ENCODE data around the gene PFN1. TPM values are rescaled to one million over a fixed set of nuclear protein-coding genes. Genes with fewer than 3 reads are reported as not detected.

Gene PFN1
- total RNA-seq, 2 experiments from 2014 or later = 1,726 to 1,759 TPM

DNA sequence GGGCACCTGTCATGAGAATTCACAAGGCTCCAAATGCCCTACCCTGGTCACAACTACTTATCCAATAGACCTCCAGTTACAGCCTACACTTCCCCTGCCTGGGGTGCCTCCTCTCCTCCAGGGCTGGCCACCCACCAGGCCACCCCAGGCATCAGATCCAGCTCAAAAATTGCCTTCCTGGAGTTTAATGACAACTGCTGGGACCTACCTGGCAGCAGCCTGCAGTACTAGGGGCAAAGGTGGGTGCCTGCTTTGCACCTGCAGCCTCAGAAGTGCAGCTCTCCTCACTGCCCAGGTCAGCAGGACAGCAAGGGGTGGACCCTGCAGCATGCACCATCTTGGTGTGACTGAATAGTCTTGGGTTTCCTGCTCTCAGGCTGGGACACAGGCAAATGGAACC is 12.7 kb downstream of the PFN1 start:
- intact Hi-C loops (cut with micrococcal nuclease) = no loop called here
- H3K9me3 Mint-ChIP-seq = no peaks in the 10 kb centered on the region
- ATAC-seq (no peak), DNase-seq (no peak)
- H3K36me3 Mint-ChIP-seq (ENCODE audit: low read depth) = peaks cover 46% of the 10 kb centered on the region
- no peak overlapping the region for H3K4me3 Mint-ChIP-seq
- H3K27ac Mint-ChIP-seq = no peak overlapping the region
- TF ChIP-seq, protein P1, sequence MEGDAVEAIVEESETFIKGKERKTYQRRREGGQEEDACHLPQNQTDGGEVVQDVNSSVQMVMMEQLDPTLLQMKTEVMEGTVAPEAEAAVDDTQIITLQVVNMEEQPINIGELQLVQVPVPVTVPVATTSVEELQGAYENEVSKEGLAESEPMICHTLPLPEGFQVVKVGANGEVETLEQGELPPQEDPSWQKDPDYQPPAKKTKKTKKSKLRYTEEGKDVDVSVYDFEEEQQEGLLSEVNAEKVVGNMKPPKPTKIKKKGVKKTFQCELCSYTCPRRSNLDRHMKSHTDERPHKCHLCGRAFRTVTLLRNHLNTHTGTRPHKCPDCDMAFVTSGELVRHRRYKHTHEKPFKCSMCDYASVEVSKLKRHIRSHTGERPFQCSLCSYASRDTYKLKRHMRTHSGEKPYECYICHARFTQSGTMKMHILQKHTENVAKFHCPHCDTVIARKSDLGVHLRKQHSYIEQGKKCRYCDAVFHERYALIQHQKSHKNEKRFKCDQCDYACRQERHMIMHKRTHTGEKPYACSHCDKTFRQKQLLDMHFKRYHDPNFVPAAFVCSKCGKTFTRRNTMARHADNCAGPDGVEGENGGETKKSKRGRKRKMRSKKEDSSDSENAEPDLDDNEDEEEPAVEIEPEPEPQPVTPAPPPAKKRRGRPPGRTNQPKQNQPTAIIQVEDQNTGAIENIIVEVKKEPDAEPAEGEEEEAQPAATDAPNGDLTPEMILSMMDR (IDR thresholded peaks at IDR 0.05) = no peak
- ChIA-PET CTCF (interaction anchor here (1.4 kb wide), 1 partner anchor 12 kb away, joined by 3 read pairs; no protein-coding TSS in a partner anchor), POLR2A (interaction anchor here (1.5 to 5.8 kb wide), 3 partner anchors 10 to 16 kb away, joined by 5 to 19 read pairs (median 9); no protein-coding TSS in a partner anchor)
- peaks cover 33% of the 10 kb centered on the region for H3K4me1 Mint-ChIP-seq (ENCODE audit: low read depth)
- no peaks in the 10 kb centered on the region for H3K27me3 Mint-ChIP-seq

DNA sequence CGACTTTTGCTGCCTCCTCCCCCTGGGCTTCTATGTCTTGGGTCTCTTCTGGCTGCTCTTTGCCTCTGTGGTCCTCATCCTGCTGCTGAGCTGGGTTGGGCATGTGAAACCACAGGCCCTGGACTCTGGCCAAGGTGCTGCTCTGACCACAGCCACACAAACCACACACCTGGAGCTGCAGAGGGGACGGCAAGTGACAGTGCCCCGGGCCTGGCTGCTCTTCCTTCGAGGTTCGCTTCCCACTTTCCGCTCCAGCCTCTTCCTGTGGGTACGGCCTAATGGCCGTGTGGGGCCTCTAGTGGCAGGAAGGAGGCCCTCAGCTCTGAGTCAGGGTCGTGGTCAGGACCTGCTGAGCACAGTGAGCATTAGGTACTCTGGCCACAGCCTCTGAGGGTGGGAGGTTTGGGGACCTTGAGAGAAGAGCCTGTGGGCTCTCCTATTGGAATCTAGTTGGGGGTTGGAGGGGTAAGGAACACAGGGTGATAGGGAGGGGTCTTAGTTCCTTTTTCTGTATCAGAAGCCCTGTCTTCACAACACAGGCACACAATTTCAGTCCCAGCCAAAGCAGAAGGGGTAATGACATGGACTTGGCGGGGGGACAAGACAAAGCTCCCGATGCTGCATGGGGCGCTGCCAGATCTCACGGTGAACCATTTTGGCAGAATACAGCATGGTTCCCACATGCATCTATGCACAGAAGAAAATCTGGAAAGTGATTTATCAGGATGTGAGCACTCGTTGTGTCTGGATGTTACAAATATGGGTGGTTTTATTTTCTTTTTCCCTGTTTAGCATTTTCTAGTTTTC is 14.0 kb downstream of the PFN1 start:
- H3K27ac Mint-ChIP-seq = no peak overlapping the region
- H3K27me3 Mint-ChIP-seq = no peaks in the 10 kb centered on the region
- intact Hi-C loops (cut with micrococcal nuclease) = no loop called here
- peak; percentile 48 for ATAC-seq
- no peak overlapping the region for H3K4me3 Mint-ChIP-seq
- TF ChIP-seq, protein P1 (IDR thresholded peaks at IDR 0.05) = peak; percentile 24
- peaks cover 41% of the 10 kb centered on the region for H3K36me3 Mint-ChIP-seq (ENCODE audit: low read depth)
- DNase-seq = peak; percentile 38
- ChIA-PET CTCF (interaction anchor here (1.3 to 1.4 kb wide), 3 partner anchors 11 to 31 kb away, joined by 3 to 6 read pairs (median 6); partner anchors contain the start of gene CHRNE), POLR2A (interaction anchor here (1.1 to 1.6 kb wide), 4 partner anchors 8 to 33 kb away, joined by 3 to 5 read pairs (median 4); partner anchors contain the start of genes PFN1 and SPAG7)
- peaks cover 33% of the 10 kb centered on the region for H3K4me1 Mint-ChIP-seq (ENCODE audit: low read depth)
- H3K9me3 Mint-ChIP-seq = no peaks in the 10 kb centered on the region

DNA sequence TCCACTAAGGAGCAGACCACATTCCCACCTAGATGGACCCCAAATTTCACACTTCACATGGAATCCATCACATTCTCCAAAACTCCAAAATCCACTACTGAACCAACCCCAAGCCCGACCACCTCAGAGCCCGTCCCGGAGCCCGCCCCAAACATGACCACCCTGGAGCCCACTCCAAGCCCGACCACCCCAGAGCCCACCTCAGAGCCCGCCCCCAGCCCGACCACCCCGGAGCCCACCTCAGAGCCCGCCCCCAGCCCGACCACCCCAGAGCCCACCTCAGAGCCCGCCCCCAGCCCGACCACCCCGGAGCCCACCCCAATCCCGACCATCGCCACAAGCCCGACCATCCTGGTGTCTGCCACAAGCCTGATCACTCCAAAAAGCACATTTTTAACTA is 14.7 kb downstream of the PFN1 start:
- ATAC-seq (no peak), DNase-seq (no peak)
- intact Hi-C loops (cut with micrococcal nuclease) = no loop called here
- Mint-ChIP-seq H3K9me3 (no peaks in the 10 kb centered on the region), H3K4me3 (no peak overlapping the region), H3K27me3 (no peaks in the 10 kb centered on the region), H3K36me3 (ENCODE audit: low read depth) (peaks cover 40% of the 10 kb centered on the region), H3K4me1 (ENCODE audit: low read depth) (peaks cover 31% of the 10 kb centered on the region), H3K27ac (no peak overlapping the region)
- POLR2A ChIA-PET = interaction anchor here (1.1 to 1.6 kb wide), 4 partner anchors 9 to 34 kb away, joined by 3 to 5 read pairs (median 4); partner anchors contain the start of genes PFN1 and SPAG7
- TF ChIP-seq, protein P1 (IDR thresholded peaks at IDR 0.05) = no peak
- CTCF ChIA-PET = interaction anchor here (1.3 kb wide), 2 partner anchors 25 to 30 kb away, joined by 6 read pairs; partner anchors contain the start of gene CHRNE

DNA sequence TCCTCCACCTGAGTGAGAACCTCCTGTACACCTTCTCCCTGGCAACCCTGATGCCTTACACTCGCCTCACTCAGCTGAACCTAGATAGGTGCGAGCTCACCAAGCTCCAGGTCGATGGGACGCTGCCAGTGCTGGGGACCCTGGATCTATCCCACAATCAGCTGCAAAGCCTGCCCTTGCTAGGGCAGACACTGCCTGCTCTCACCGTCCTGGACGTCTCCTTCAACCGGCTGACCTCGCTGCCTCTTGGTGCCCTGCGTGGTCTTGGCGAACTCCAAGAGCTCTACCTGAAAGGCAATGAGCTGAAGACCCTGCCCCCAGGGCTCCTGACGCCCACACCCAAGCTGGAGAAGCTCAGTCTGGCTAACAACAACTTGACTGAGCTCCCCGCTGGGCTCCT is 15.6 kb downstream of the PFN1 start:
- peaks cover 23% of the 10 kb centered on the region for H3K4me1 Mint-ChIP-seq (ENCODE audit: low read depth)
- H3K9me3 Mint-ChIP-seq = no peaks in the 10 kb centered on the region
- no peaks in the 10 kb centered on the region for H3K27me3 Mint-ChIP-seq
- POLR2A ChIA-PET = no interaction called here
- TF ChIP-seq, protein P1 (IDR thresholded peaks at IDR 0.05) = no peak
- no peak overlapping the region for H3K27ac Mint-ChIP-seq
- DNase-seq = no peak
- intact Hi-C loops (cut with micrococcal nuclease) = no loop called here
- CTCF ChIA-PET = interaction anchor here (1.0 kb wide), 1 partner anchor 30 kb away, joined by 4 read pairs; the partner anchor contains the start of gene CHRNE
- ATAC-seq = no peak
- peaks cover 33% of the 10 kb centered on the region for H3K36me3 Mint-ChIP-seq (ENCODE audit: low read depth)
- H3K4me3 Mint-ChIP-seq = no peak overlapping the region

DNA sequence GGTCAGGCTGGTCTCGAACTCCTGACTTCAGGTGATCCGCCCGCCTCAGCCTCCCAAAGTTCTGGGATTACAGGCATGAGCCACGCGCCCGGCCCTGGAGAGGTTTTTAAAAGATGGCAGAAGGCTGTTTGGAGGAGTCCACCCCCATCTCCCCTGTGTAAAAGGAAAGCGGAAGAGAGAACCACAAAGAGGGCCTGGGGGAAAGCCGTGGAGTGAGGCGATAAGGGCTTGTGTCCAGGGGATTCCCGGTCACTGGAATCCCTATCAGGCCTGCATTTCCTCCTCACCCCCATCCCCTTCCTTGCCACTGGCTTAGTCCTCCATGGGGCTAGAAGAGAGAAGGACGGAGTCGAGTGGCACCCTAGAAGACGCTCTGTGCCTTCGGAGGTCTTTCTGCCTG is 16.4 kb downstream of the PFN1 start, which contains the start of gene GP1BA:
TSS of gene GP1BA (plus strand) at position 315 of the 400 bp plus-strand sequence. CDS start 328 bp downstream, outside the sequence.
- no peaks in the 10 kb centered on the region for H3K27me3 Mint-ChIP-seq
- CTCF ChIA-PET = interaction anchor here (1.0 kb wide), 1 partner anchor 29 kb away, joined by 4 read pairs; the partner anchor contains the start of gene CHRNE
- H3K9me3 Mint-ChIP-seq = no peaks in the 10 kb centered on the region
- TF ChIP-seq, protein P1 (IDR thresholded peaks at IDR 0.05) = no peak
- H3K36me3 Mint-ChIP-seq (ENCODE audit: low read depth) = peaks cover 28% of the 10 kb centered on the region
- DNase-seq (no peak), ATAC-seq (no peak)
- no peak within 1 kb of the TSS for H3K4me3 Mint-ChIP-seq
- POLR2A ChIA-PET = no interaction called here
- no peak within 1 kb of the TSS for H3K27ac Mint-ChIP-seq
- H3K4me1 Mint-ChIP-seq (ENCODE audit: low read depth) = peaks cover 19% of the 10 kb centered on the region
- intact Hi-C loops (cut with micrococcal nuclease) = no loop called here

Measured in activated CD8-positive, alpha-beta T cell treated with anti-CD3 and anti-CD28 coated beads for 36 hours (primary cell).